CD14-positive monocyte (primary cell): Measurements from ENCODE around the gene PSMB1. TPM values are rescaled to one million over a fixed set of nuclear protein-coding genes. Genes with fewer than 3 reads are reported as not detected.
A peak's percentile ranks its signal among the peaks of the same experiment; 100 is the strongest.

ENCODE experiments used
- DNase-seq, 3 donors: peaks; one replicate each; pipeline ENCODE4 v3.0.0-alpha.2; 2011 to 2022
- H2AFZ ChIP-seq: 2 replicates; pipeline ENCODE4 v1.6.0; 2012; ENCODE audit warnings: mild to moderate bottlenecking, low read depth, low read length, inconsistent platforms; ENCODE audit not compliant: insufficient read depth, poor library complexity, severe bottlenecking
- H3K27ac ChIP-seq, 2 donors: 1 replicate in 1 of 2; 2 replicates in 1 of 2; pipeline ENCODE4 v1.5.1; 2012 to 2013; ENCODE audit warnings: low read length in 2 of 2, control low read depth in 1 of 2, inconsistent platforms in 1 of 2, low read depth in 1 of 2, mild to moderate bottlenecking in 1 of 2
- H3K27me3 ChIP-seq, 2 donors: one replicate each; pipeline versions ENCODE4 v1.6.0 to v1.6.1; 2011 to 2013; ENCODE audit warnings: low read length in 2 of 2; ENCODE audit not compliant: control insufficient read depth in 2 of 2, insufficient read depth in 2 of 2
- H3K36me3 ChIP-seq, 2 donors: replicated peaks in 1 of 2; 1 replicate in 1 of 2; 2 replicates in 1 of 2; pipeline versions ENCODE4 v1.5.1 to v1.6.1; 2012 to 2013; ENCODE audit warnings: low read length in 2 of 2, control low read depth in 1 of 2, inconsistent platforms in 1 of 2, mild to moderate bottlenecking in 1 of 2; ENCODE audit not compliant: insufficient read depth in 2 of 2, control insufficient read depth in 1 of 2
- H3K4me1 ChIP-seq, 2 donors: 1 replicate in 1 of 2; 2 replicates in 1 of 2; pipeline versions ENCODE4 v1.5.1 to v1.6.1; 2012 to 2013; ENCODE audit warnings: low read length in 2 of 2, control low read depth in 1 of 2, inconsistent platforms in 1 of 2, mild to moderate bottlenecking in 1 of 2, moderate library complexity in 1 of 2; ENCODE audit not compliant: insufficient read depth in 2 of 2, control insufficient read depth in 1 of 2
- H3K4me2 ChIP-seq: replicated peaks from 2 replicates; pipeline ENCODE3; 2012; ENCODE audit warnings: low read length, moderate library complexity, mild to moderate bottlenecking; ENCODE audit not compliant: poor library complexity, severe bottlenecking; ENCODE audit errors: extremely low read depth
- H3K4me3 ChIP-seq, 3 experiments: fragments of 200-600 bp in 1 of 3; sonication (generic) in 1 of 3; replicated peaks in 1 of 3; 1 replicate in 2 of 3; 2 replicates in 1 of 3; pipeline ENCODE4 v1.5.1; 2011 to 2013; ENCODE audit warnings: low read length in 3 of 3, mild to moderate bottlenecking in 3 of 3, control low read depth in 2 of 3, low read depth in 2 of 3, inconsistent platforms in 1 of 3, moderate library complexity in 1 of 3
- H3K79me2 ChIP-seq: 2 replicates; pipeline ENCODE4 v1.6.0; 2012; ENCODE audit warnings: mild to moderate bottlenecking, control low read depth, inconsistent platforms, low read length, moderate library complexity; ENCODE audit not compliant: insufficient read depth
- H3K9ac ChIP-seq: 2 replicates; pipeline ENCODE4 v1.6.0; 2017; ENCODE audit warnings: low read length, mild to moderate bottlenecking; ENCODE audit not compliant: insufficient read depth, poor library complexity, severe bottlenecking
- H3K9me3 ChIP-seq, 2 donors: replicated peaks in 1 of 2; 1 replicate in 1 of 2; 2 replicates in 1 of 2; pipeline versions ENCODE4 v1.5.1 to v1.6.1; 2012 to 2013; ENCODE audit warnings: low read length in 2 of 2, control low read depth in 1 of 2; ENCODE audit not compliant: control insufficient read depth in 1 of 2, insufficient read depth in 1 of 2
- H4K20me1 ChIP-seq: 2 replicates; pipeline ENCODE4 v1.6.0; 2012; ENCODE audit warnings: mild to moderate bottlenecking, low read length, control low read depth, moderate library complexity; ENCODE audit not compliant: insufficient read depth
- H3K27ac Mint-ChIP-seq, 7 donors: one replicate each; pipeline ENCODE4 v1.8.0; 2020; ENCODE audit warnings: mild to moderate bottlenecking in 7 of 7, mixed read lengths in 7 of 7, moderate library complexity in 6 of 7, inconsistent platforms in 2 of 7
- H3K27me3 Mint-ChIP-seq, 3 donors: one replicate each; pipeline ENCODE4 v1.8.0; 2021 to 2022; ENCODE audit warnings: low read depth in 3 of 3, mild to moderate bottlenecking in 3 of 3, mixed read lengths in 3 of 3, moderate library complexity in 3 of 3, inconsistent platforms in 1 of 3
- H3K36me3 Mint-ChIP-seq, 2 donors: one replicate each; pipeline ENCODE4 v1.8.0; 2020; ENCODE audit warnings: mixed read lengths in 2 of 2, inconsistent platforms in 1 of 2, mild to moderate bottlenecking in 1 of 2
- H3K4me1 Mint-ChIP-seq: one replicate; pipeline ENCODE4 v1.8.0; 2020; ENCODE audit warnings: mild to moderate bottlenecking, mixed read lengths
- H3K4me3 Mint-ChIP-seq, 2 donors: one replicate each; pipeline ENCODE4 v1.8.0; 2020; ENCODE audit warnings: mild to moderate bottlenecking in 2 of 2, mixed read lengths in 2 of 2, moderate library complexity in 1 of 2
- H3K9me3 Mint-ChIP-seq, 7 donors: one replicate each; pipeline ENCODE4 v1.8.0; 2020 to 2022; ENCODE audit warnings: mixed read lengths in 7 of 7, mild to moderate bottlenecking in 6 of 7, moderate library complexity in 6 of 7, inconsistent platforms in 2 of 7
- CTCF ChIP-seq: fragments of 200-600 bp; IDR thresholded peaks from one replicate; pipeline ENCODE4 v1.8.0; 2022; ENCODE audit warnings: antibody characterized with exemption, mild to moderate bottlenecking
- WGBS: methylation state at CpG from one replicate; pipeline ENCODE4 v1.1.5; 2013; ENCODE audit warnings: missing lambda C conversion rate; ENCODE audit not compliant: insufficient coverage; 5-methylcytosine and 5-hydroxymethylcytosine counted together
- intact Hi-C, 2 donors: fragments of 100-400 bp; cut with micrococcal nuclease; formaldehyde crosslinking; loops; one replicate each; pipeline versions ENCODE4 v1.15.0 to v1.15.1; 2023
- polyA plus RNA-seq, 3 donors: library from polyadenylated mRNA; depleted of rRNA in 1 of 3; unstranded in 2 of 3; stranded (reverse) in 1 of 3; fragments of 300-500 nt in 2 of 3; fragments of >200 nt in 1 of 3; fragmentation: Illumina TruSeq in 2 of 3; gene quantifications; 1 replicate in 2 of 3; 2 replicates in 1 of 3; pipeline ENCODE4 v1.2.3, GENCODE V29; 2012 to 2021

The PSMB1 gene
- polyA plus RNA-seq, 3 donors = 172 to 647 (median 558) TPM

- intact Hi-C loops = no loop called here
- H3K36me3 Mint-ChIP-seq = no peaks in the 10 kb centered on the region
- H3K79me2 ChIP-seq = no peaks in the 10 kb centered on the region
These were observed 65.3 kb downstream of the PSMB1 start for GRCh38 chr6:170487707-170488329.

GRCh38 chr6:170485159-170485558, 67.9 kb downstream of the PSMB1 start:
- H3K9ac ChIP-seq = no peak overlapping the region
- intact Hi-C loops = no loop called here
- H3K27me3 Mint-ChIP-seq = peaks cover 0 to 9% (median 2%) of the 10 kb centered on the region in 3 donors
- H3K27ac ChIP-seq = no peak overlapping the region
- H3K4me3 Mint-ChIP-seq = no peak overlapping the region
- no peak overlapping the region for H3K27ac Mint-ChIP-seq
- no peaks in the 10 kb centered on the region for H4K20me1 ChIP-seq
- no peaks in the 10 kb centered on the region for H3K27me3 ChIP-seq
- H3K9me3 ChIP-seq = peaks cover 4% of the 10 kb centered on the region in 2 donors
- H2AFZ ChIP-seq = no peak overlapping the region
- H3K79me2 ChIP-seq = no peaks in the 10 kb centered on the region
- no peak overlapping the region for H3K4me2 ChIP-seq
- no peak for DNase-seq
- H3K36me3 Mint-ChIP-seq = no peaks in the 10 kb centered on the region
- H3K4me3 ChIP-seq = no peak overlapping the region
- WGBS = 90% methylated on average over 5 of the region's 5 CpGs
- H3K36me3 ChIP-seq = no peaks in the 10 kb centered on the region
- peaks cover 2 to 17% (median 10%) of the 10 kb centered on the region in 7 donors for H3K9me3 Mint-ChIP-seq
- H3K4me1 Mint-ChIP-seq = no peaks in the 10 kb centered on the region
- no peak for TF ChIP-seq CTCF
- no peaks in the 10 kb centered on the region for H3K4me1 ChIP-seq

More at GRCh38 chr6:170487707-170488329, 65.3 kb downstream of the PSMB1 start:
- no peak for DNase-seq
- peak overlapping the region in 1 of 7 donors; percentile 5 for H3K27ac Mint-ChIP-seq
- TF ChIP-seq CTCF = no peak
- no peak overlapping the region for H3K27ac ChIP-seq
- no peaks in the 10 kb centered on the region for H4K20me1 ChIP-seq
- no CpG with 5 or more reads among the region's 4 CpGs for WGBS
- no peaks in the 10 kb centered on the region for H3K4me1 Mint-ChIP-seq
- H3K27me3 ChIP-seq = no peaks in the 10 kb centered on the region
- H3K9me3 ChIP-seq = peaks cover 0 to 4% of the 10 kb centered on the region in 2 donors
- no peaks in the 10 kb centered on the region for H3K4me1 ChIP-seq
- no peak overlapping the region for H3K9ac ChIP-seq
- no peaks in the 10 kb centered on the region for H3K36me3 ChIP-seq
- H3K9me3 Mint-ChIP-seq = peaks cover 0 to 8% (median 5%) of the 10 kb centered on the region in 7 donors
- H3K27me3 Mint-ChIP-seq = peaks cover 2 to 14% (median 6%) of the 10 kb centered on the region in 3 donors
- no peak overlapping the region for H2AFZ ChIP-seq
- H3K4me2 ChIP-seq = no peak overlapping the region
- no peak overlapping the region for H3K4me3 ChIP-seq
- H3K4me3 Mint-ChIP-seq = no peak overlapping the region

Other genes with a start within 250 kb of the PSMB1 start
- 10 to 100 TPM; 10.6 to 20.2 (median 11.2) TPM for gene FAM120B, start 246.5 kb downstream of the PSMB1 start, polyA plus RNA-seq
- 10 to 100 TPM in 2 of 3 donors, 1 to 10 TPM in 1; 7.3 to 14.5 (median 14.4) TPM for gene TBP, start 1.1 kb upstream of the PSMB1 start, polyA plus RNA-seq
- 10 to 100 TPM; 35.7 to 81.0 (median 69.4) TPM for gene PDCD2, start 31.3 kb upstream of the PSMB1 start, polyA plus RNA-seq